Kidney (tissue), 14 donors: Measurements from ENCODE around the gene PRTG. TPM values are rescaled to one million over a fixed set of nuclear protein-coding genes. Genes with fewer than 3 reads are reported as not detected.
"Not testable (repeated sequence)": the region's sequence is repeated elsewhere in the genome, so short reads cannot be mapped to it uniquely, and the experiment has no call there.

Experiments
- DNase-seq, 5 donors: peaks; one replicate each; pipeline ENCODE4 v3.0.0-alpha.2; 2013 to 2020
- FAIRE-seq: peaks from 2 replicates; lab custom pipeline; 2012; peaks lifted over from hg19 to GRCh38; lab: Jason Lieb, UNC
- H3K27ac ChIP-seq, 2 donors: one replicate each; pipeline ENCODE4 v1.7.0; 2013; ENCODE audit warnings: low read depth in 2 of 2, low read length in 2 of 2, inconsistent platforms in 1 of 2
- H3K27me3 ChIP-seq: one replicate; pipeline ENCODE4 v1.7.1; 2013; ENCODE audit warnings: low read length, inconsistent platforms; ENCODE audit not compliant: control insufficient read depth, insufficient read depth
- H3K36me3 ChIP-seq, 3 donors: one replicate each; pipeline versions ENCODE4 v1.7.0 to v1.7.1; 2013; ENCODE audit warnings: low read length in 3 of 3, control low read depth in 1 of 3, inconsistent platforms in 1 of 3; ENCODE audit not compliant: insufficient read depth in 3 of 3, control insufficient read depth in 2 of 3
- H3K4me1 ChIP-seq, 3 donors: one replicate each; pipeline versions ENCODE4 v1.7.0 to v1.7.1; 2013; ENCODE audit warnings: low read length in 3 of 3, inconsistent platforms in 1 of 3, low read depth in 1 of 3; ENCODE audit not compliant: control insufficient read depth in 2 of 3, insufficient read depth in 2 of 3
- H3K4me3 ChIP-seq, 3 donors: one replicate each; pipeline versions ENCODE4 v1.7.0 to v1.8.1; 2013; ENCODE audit warnings: low read length in 3 of 3, control low read depth in 1 of 3, inconsistent platforms in 1 of 3
- H3K9ac ChIP-seq, 3 donors: one replicate each; pipeline versions ENCODE4 v1.7.0 to v1.7.1; 2013; ENCODE audit warnings: low read length in 3 of 3, control low read depth in 1 of 3, inconsistent platforms in 1 of 3
- H3K9me3 ChIP-seq, 3 donors: one replicate each; pipeline versions ENCODE4 v1.7.0 to v1.7.1; 2013; ENCODE audit warnings: low read length in 3 of 3, control low read depth in 1 of 3, inconsistent platforms in 1 of 3; ENCODE audit not compliant: control insufficient read depth in 2 of 3, insufficient read depth in 1 of 3
- CTCF ChIP-seq: IDR thresholded peaks from 3 replicates; pipeline ENCODE4 v1.5.1; 2012; ENCODE audit warnings: mild to moderate bottlenecking, moderate library complexity, borderline replicate concordance; ENCODE audit not compliant: insufficient read depth; ENCODE audit errors: extremely low read depth
- intact Hi-C: fragments of 100-400 bp; cut with DNase I; formaldehyde crosslinking; loops from one replicate; pipeline ENCODE4 v1.11.1; 2022
- polyA plus RNA-seq: library from polyadenylated mRNA; stranded (reverse); fragments of 350-450 nt; fragmentation: Illumina TruSeq; extraction: RNeasy Lipid Tissue Mini Kit (QIAGEN cat#74804); gene quantifications from one replicate; pipeline ENCODE4 v1.2.3, GENCODE V29; 2014; ENCODE audit warnings: low read depth, low replicate concordance; ENCODE audit not compliant: insufficient read depth
- total RNA-seq: library from RNA; stranded (reverse); fragmentation: NEBNext Ultra II Directional; extraction: Animal tissue kit (Norgen Biotek cat#: 25700); gene quantifications from one replicate; pipeline ENCODE4 v1.2.1, GENCODE V29; 2021
- donor health status: control.
- donor health status: control.
- donor health status: control.
- donor health status: control.
- donor health status: control.
- donor health status: DM: yes; HTN: yes; CAD: no.
- donor health status: Normal renal cell carcinoma (clear cell type).

PRTG gene
- total and polyA plus RNA-seq, 2 donors from 2014 or later, result 0.84 to 6.4 TPM

GRCh38 chr15:55789066-55789660, 46.2 kb upstream of the PRTG start:
- Histone ChIP-seq H3K9me3 (no peaks in the 10 kb centered on the region), H3K4me3 (no peak overlapping the region), H3K4me1 (no peaks in the 10 kb centered on the region), H3K36me3 (no peaks in the 10 kb centered on the region), H3K27me3 (no peaks in the 10 kb centered on the region), H3K9ac (no peak overlapping the region), H3K27ac (no peak overlapping the region)
- intact Hi-C loops, result no loop called here
- peak; percentile 40 for TF ChIP-seq CTCF
- DNase-seq (no peak), FAIRE-seq (no peak)

DNA sequence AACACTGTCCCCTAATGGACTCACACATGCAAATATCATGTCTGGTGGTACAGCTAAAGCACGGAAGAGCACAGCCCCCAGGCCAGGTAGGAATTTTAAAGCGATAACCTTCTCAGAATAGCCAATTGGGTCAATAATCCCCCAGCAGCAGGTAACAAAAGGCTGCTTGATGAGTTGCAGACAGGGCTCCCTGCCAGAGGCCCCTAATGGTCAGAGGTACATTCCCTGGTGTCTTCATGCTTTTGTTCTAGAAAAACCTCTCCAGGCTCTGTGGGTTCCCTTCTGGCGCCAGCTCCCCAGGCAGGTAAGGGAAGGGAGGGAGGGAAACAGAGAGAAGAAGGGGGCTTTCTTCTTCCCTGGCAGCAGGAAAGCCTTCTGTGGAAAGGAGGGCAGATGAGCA, 43.4 kb upstream of the PRTG start:
- Histone ChIP-seq H3K4me3 (no peak overlapping the region), H3K9ac (no peak overlapping the region), H3K27ac (no peak overlapping the region), H3K9me3 (no peaks in the 10 kb centered on the region), H3K36me3 (no peaks in the 10 kb centered on the region), H3K4me1 (no peaks in the 10 kb centered on the region), H3K27me3 (no peaks in the 10 kb centered on the region)
- TF ChIP-seq CTCF, result no peak
- FAIRE-seq (no peak), DNase-seq (no peak)
- intact Hi-C loops, result no loop called here

GRCh38 chr15:55785593-55785992, 42.6 kb upstream of the PRTG start:
- FAIRE-seq, H3K9me3 ChIP-seq, H3K4me1 ChIP-seq, intact Hi-C loops, DNase-seq, H3K27me3 ChIP-seq, H3K9ac ChIP-seq, H3K27ac ChIP-seq, H3K36me3 ChIP-seq, H3K4me3 ChIP-seq: not testable (repeated sequence)

GRCh38 chr15:55784286-55784685, 41.3 kb upstream of the PRTG start:
- FAIRE-seq (no peak), DNase-seq (peak in 3 of 5 donors; percentile 28 to 76 (median 74))
- H3K36me3 ChIP-seq, result no peaks in the 10 kb centered on the region
- no peak overlapping the region for H3K27ac ChIP-seq
- no peaks in the 10 kb centered on the region for H3K4me1 ChIP-seq
- no peak for TF ChIP-seq CTCF
- H3K9me3 ChIP-seq, result no peaks in the 10 kb centered on the region
- no peak overlapping the region for H3K4me3 ChIP-seq
- no peak overlapping the region for H3K9ac ChIP-seq
- H3K27me3 ChIP-seq, result no peaks in the 10 kb centered on the region
- intact Hi-C loops, result no loop called here
